22Rv1 (cell line): Measurements from ENCODE around the gene RNF6.

Experiments used
- ZFX ChIP-seq: fragments of 450-650 bp; IDR thresholded peaks from 2 replicates; pipeline ENCODE4 v1.6.1; 2017; ENCODE audit warnings: antibody characterized with exemption, borderline replicate concordance
- TF ChIP-seq, protein P1 (sequence below): fragments of 450-650 bp; IDR thresholded peaks from 2 replicates; pipeline ENCODE4 v1.5.1; 2017; ENCODE audit warnings: mild to moderate bottlenecking

DNA sequence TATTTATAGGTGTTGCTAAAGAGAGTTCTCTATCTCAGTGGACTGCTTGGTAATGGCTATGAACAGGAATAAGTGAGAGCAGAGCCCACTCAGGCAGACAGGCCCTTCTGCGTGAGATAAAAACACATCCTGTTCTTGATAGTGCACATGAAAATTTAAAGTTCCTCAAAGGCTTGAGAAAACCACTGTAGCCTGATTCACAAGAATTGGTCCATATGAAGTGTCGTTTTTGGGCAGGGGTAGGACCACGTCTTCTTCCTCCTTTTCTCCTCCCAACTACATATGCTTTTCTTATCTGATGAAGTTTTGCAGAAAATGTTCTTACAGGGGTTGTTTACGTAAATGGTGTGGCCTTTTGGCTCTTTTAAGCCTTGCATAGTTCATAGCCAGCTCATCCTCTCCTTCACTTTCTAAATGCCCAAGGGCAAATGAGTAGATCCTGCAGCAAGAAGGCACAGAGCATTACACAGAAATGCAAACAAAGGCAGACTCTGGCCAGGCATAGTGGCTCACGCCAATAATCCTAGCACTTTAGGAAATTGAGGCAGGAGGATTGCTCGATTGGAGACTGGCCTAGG lies 53.8 kb downstream of the RNF6 start:
- TF ChIP-seq, protein P1, sequence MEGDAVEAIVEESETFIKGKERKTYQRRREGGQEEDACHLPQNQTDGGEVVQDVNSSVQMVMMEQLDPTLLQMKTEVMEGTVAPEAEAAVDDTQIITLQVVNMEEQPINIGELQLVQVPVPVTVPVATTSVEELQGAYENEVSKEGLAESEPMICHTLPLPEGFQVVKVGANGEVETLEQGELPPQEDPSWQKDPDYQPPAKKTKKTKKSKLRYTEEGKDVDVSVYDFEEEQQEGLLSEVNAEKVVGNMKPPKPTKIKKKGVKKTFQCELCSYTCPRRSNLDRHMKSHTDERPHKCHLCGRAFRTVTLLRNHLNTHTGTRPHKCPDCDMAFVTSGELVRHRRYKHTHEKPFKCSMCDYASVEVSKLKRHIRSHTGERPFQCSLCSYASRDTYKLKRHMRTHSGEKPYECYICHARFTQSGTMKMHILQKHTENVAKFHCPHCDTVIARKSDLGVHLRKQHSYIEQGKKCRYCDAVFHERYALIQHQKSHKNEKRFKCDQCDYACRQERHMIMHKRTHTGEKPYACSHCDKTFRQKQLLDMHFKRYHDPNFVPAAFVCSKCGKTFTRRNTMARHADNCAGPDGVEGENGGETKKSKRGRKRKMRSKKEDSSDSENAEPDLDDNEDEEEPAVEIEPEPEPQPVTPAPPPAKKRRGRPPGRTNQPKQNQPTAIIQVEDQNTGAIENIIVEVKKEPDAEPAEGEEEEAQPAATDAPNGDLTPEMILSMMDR: no peak
- no peak for TF ChIP-seq ZFX
